T-helper 2 cell (primary cell): Measurements from ENCODE around the gene BRAP.
"Not testable (repeated sequence)": the region's sequence is repeated elsewhere in the genome, so short reads cannot be mapped to it uniquely, and the experiment has no call there.

Experiments
- DNase-seq, 5 experiments: peaks; one replicate each; pipeline versions ENCODE4 v3.0.0 to v3.0.0-alpha.2; 2012 to 2022
- total RNA-seq, 2 donors: gene quantifications; one replicate each; lab custom pipeline; 2026; lab: John Stamatoyannopoulos, UW

The BRAP gene, protein sequence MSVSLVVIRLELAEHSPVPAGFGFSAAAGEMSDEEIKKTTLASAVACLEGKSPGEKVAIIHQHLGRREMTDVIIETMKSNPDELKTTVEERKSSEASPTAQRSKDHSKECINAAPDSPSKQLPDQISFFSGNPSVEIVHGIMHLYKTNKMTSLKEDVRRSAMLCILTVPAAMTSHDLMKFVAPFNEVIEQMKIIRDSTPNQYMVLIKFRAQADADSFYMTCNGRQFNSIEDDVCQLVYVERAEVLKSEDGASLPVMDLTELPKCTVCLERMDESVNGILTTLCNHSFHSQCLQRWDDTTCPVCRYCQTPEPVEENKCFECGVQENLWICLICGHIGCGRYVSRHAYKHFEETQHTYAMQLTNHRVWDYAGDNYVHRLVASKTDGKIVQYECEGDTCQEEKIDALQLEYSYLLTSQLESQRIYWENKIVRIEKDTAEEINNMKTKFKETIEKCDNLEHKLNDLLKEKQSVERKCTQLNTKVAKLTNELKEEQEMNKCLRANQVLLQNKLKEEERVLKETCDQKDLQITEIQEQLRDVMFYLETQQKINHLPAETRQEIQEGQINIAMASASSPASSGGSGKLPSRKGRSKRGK
- total RNA-seq, result 29.3 to 40.7 reads per million in 2 donors

DNA sequence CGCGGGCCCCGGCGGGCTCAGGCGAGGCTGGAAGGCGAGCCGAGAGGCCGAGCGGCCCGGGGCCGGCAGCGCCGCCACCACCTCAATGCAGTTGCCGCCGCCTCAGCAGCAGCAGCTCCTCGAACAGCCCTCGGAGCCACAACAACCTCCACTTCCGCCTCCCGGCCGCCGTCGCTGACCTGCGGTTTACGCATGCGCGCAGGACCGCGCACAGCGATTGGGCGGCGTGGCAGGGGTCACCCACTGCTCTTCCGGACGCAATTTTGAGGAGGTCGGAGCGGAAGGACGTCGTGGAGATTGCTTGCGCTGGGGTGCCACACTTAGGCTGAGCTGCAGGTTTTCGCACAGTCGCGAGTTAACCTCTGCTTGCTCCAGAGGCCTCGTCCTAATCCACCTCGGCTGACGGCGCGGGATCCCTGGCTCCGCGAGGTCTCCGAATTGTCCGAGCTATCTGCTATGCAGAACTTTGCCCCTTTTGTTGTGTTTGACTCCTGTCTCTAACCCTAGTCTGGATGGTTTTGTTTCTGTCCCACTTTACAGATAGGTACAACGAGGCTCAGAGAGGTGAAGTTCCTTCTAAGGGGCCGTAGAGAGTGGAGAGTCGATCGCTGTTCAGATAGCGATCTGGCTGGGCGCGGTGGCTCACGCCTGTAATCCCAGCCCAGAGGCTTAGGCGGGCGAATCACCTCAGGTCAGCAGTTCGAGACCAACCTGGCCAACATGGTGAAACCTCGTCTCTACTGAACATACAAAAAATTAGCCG, at the start of gene BRAP, which contains the start of gene ACAD10:
TSS of gene BRAP (minus strand) at position 146 of the 763 bp plus-strand sequence. CDS start 164 bp downstream, outside the sequence.
TSS of gene ACAD10 (plus strand) at position 243 of the 763 bp plus-strand sequence. CDS start 6,657 bp downstream, outside the sequence.
- DNase-seq, result peak; percentile 80 to 96 (median 88)

DNA sequence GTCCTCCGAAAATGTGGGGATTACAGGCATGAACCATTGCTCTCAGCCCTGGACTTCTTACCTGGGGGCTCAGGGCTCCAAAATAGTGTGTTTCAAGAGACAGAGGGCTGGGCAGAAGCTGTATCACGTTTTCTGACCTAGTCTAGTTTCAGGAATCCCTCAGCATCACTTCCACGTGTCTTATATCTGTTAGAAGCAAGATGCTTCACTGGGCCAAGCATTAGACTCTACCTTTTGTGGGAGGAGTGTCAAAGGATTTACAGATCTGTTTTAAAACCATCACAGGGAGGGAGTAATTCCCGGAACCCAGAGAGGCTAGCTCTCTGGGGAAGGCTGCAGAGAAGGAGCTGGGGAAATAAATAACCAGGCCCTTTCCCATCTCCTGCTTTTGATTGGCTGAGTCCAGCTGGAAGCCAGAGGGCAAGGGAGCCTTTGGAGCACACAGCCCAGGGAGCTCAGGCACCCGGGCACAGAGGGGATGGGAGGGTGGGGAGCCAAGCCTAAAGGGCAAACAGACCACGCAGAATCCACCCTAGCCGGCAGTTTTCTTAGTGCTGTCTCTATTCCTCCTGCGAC, 47.7 kb upstream of the BRAP start:
- no peak for DNase-seq

DNA sequence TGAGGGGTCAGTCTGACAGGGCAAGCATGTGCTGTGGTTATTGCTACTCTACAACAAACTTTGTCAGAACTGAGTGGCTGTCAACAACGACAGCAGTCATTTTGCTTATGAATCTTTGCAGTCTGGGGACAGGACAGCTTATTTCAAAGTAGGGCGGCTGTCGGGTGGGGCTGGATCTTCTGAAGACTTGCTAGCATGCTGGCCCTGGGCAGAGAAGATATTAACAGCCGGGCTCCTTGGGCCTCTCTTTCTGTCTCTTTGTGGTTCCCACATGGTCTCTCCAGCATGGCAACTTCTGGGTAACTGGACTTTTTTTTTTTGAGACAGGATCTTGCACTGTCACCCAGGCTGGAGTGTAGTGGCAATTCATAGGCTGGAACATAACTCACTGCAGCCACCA, 47.0 kb upstream of the BRAP start:
- DNase-seq, result no peak

DNA sequence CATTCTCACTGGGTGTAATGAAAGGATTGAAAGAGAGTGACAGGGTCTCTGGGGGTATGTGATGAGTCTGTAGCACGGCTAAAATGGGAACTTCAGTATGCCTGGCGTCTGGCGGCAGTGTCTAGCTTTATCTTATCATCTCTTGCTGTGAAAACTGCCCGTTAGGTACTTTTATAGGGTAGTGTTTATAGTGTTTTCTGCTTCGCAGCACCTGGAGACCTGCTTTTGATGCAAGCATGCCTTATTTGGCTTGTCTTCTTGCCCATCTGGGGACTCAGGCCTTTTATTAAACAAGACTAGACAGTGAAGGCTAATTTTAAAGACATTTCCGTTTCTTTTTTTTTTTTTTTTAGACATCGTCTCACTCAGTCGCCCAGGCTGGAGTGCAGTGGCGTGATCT, 44.7 kb upstream of the BRAP start:
- DNase-seq, result no peak

DNA sequence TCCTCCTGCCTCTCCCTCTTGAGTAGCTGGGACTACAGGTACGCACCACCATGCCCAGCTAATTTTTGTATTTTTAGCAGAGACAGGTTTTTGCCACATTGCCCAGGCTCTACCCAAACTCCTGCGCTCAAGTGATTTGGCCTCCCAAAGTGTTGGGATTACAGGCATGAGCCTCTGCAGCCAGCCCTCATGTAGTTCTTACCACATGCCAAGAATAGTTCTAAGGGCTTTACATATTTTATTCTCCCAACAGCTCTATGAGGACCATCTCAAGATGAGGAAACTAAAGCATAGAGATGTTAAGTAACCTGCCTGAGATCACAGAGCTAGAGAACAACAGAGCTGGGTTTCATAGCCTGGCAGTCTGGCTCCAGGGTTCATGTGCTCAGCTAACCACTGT, 43.0 kb upstream of the BRAP start:
- no peak for DNase-seq

DNA sequence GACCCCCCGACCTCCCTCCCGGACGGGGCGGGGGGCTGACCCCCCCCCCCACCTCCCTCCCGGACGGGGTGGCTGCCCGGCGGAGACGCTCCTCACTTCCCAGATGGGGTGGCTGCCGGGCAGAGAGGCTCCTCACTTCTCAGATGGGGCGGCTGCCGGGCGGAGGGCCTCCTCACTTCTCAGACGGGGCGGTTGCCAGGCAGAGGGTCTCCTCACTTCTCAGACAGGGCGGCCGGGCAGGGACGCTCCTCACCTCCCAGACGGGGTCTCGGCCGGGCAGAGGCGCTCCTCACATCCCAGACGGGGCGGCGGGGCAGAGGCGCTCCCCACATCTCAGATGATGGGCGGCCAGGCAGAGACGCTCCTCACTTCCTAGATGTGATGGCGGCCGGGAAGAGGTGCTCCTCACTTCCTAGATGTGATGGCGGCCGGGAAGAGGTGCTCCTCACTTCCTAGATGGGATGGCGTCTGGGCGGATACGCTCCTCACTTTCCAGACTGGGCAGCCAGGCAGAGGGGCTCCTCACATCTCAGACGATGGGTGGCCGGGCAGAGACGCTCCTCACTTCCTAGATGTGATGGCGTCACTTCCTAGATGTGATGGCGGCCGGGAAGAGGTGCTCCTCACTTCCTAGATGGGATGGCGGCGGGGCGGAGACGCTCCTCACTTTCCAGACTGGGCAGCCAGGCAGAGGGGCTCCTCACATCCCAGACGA, 38.0 kb upstream of the BRAP start:
- not testable (repeated sequence) for DNase-seq

DNA sequence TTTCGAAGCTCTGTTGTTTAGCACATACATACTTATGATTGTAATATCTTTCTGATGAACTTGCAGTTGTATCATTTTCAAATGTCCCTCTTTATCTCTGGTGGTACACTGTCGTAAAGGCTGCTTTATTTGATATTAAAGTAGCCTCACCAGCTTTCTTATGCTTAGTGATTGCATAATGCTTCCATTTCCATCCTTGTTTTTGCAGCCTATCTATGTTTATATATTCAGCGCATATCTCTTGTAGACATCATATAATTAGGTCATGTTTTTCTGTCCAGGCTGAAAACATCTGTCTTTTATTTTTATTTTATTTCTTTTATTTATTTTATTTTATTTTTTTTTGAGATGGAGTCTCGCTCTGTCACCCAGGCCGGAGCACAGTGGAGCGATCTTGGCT, 34.7 kb upstream of the BRAP start:
- no peak for DNase-seq

DNA sequence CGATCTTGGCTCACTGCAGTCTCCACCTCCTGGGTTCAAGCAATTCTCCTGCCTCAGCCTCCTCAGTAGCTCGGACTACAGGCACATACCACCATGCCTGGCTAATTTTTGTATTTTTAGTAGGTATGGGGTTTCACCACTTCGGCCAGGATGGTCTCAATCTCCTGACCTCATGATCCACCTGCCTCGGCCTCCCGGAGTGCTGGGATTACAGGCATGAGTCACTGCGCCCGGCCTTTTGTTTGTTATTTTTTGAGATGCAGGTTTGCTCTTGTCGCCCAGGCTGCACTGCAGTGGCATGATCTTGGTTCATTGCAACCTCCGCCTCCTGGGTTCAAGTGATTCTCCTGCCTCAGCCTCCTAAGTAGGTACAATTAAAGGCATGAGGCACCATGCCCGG, 33.6 kb upstream of the BRAP start:
- DNase-seq, result not testable (repeated sequence)

DNA sequence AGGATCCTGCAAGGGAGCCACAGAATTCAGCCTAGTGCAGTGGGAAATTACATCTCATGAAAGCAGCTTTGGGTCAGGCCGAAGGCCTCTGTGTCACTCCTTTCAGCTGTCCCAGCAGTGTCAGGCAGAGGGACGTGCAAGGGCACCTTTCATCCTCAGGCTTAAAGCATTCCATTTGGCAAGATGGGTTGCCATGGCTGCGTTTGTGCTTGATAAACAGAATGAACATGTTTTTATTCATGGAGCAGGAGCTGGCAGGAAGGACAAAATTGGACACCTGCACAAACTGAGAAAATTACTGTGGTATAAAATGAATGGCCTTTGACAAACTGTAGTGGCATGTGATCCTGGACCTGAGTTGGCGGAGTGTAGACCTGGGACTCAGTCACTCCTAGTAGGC, 29.5 kb upstream of the BRAP start:
- DNase-seq, result no peak

DNA sequence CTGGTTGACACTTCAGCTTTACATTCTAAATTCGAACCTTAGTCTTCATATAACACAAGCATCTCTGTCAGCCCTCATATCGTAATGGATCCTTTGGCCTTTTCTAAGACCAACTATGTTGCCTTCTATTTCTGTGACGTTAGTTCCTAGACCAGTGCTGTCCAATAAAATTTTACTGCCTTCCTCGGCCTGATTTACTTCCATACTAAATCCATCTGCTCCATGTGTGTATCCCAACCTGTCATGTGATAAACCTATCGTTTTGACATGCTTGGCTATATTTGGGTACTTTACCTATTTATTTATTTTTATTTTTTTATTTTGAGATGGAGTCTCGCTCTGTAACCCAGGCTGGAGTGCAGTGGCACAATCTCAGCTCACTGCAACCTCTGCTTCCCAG, 20.4 kb upstream of the BRAP start:
- no peak for DNase-seq

DNA sequence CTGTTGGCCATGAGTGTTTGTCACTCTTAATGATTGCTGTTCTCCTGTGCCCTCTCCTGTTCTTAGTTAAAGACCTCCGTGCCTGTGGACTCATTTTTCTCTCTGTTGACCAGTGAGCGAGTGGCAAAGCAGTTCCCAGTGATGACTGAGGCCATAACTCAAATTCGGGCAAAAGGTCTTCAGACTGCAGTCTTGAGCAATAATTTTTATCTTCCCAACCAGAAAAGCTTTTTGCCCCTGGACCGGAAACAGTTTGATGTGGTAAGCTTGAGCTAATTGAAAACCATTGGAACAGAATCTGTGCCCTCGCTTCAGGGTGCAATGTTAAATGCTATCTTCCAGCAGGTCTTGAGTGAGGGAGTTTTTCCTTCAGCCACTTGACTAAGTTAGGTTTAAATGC, 19.9 kb upstream of the BRAP start:
- DNase-seq, result no peak

DNA sequence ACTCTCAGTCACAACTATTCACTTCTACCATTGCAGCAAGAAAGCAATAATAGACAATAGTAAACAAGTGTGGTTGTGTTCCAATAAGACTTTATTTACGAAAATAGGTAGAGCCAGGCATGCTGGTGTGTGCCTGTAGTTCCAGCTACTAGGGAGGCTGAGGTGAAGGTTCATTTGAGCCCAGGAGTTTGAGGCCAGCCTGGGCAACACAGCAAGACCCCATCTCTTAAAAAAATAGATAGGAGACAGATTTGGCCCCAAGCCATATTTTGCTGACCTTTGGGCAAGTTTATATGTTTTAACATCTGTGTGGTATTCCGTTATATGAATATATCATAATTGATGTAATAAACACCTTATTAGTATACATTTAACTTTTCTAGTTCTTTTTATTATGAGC, 14.2 kb upstream of the BRAP start:
- DNase-seq, result no peak

DNA sequence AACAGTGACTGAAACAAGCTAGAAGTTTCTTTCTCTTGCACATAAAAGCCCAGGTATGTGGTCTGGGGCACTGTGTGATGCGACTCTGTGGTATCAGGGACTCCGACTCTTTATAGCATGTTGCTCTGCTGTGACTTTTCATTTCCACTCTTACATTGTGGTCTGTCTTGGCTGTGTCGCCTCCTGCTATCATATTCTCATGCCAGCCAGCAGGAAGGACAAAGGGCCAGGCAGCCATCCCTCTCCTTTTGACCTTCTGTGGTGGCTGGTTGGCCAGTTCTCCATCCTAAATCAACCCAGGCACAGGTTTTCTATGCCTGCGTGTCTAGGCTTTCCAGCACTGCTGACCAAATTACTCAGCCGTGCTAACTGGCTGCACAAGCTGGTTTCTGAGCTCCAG, 8.1 kb upstream of the BRAP start:
- no peak for DNase-seq

DNA sequence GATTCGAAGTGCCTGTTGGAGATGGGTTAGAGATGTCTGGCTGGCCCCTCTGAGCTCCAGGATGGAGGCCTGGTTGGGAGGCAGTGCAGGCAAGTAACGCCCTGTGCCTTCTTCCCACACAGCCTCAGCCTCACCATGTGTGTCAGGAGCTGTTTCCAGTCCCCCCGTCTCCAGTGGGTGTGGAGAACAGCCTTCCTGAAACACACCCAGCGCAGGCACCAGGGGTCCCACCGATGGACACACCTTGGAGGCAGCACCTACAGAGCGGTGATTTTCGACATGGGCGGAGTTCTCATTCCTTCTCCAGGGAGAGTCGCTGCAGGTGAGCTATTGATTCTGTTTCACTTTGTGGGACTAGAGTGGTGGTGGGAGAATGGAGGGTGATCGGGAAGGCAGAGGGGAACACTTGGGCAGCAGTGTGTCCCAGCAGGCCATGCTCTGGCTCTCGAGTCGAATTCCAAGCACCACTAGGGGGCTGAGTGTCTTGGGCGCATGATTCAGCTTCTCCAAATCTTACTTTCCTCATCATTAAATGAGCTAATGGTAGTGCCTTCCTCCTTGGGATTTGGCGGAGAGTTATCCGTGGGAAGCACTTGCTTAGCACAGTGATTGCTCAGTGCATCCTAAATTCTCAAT, 6.9 kb upstream of the BRAP start:
- no peak for DNase-seq

DNA sequence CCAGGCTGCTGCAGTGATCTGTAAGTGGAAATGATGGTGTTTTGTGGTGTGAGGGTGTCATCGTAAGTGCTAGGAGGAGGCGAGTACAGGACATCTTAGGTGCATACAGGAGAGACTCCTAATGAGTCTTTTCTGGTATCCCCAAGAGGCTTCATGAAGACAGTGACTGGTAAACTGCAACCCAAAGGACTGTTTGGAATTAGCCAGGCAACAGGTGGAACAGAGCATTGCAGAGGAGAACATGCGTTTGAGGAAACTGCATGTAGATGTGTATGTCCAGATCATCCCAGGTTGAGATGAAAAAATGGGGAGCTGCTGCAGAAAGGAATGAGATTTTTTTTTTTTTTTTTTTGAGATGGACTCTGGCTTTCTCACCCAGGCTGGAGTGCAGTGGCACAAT, 5.5 kb upstream of the BRAP start:
- no peak for DNase-seq

DNA sequence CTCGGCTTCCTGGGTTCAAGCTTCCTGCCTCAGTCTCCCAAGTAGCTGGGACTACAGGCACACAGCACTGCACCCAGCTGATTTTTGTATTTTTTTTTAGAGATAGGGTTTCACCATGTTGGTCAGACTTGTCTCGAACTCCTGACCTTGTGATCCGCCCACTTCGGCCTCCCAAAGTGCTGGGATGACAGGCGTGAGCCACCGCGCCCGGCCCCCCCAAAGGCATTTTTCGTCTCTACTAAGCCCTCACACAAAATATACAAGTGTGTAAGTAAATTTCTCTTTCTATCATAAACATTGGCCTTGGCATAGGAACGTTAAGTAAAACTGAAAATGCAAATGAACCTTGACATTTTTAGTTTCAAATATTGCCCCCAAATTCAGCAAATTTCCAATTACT, 2.2 kb upstream of the BRAP start:
- DNase-seq, result no peak

DNA sequence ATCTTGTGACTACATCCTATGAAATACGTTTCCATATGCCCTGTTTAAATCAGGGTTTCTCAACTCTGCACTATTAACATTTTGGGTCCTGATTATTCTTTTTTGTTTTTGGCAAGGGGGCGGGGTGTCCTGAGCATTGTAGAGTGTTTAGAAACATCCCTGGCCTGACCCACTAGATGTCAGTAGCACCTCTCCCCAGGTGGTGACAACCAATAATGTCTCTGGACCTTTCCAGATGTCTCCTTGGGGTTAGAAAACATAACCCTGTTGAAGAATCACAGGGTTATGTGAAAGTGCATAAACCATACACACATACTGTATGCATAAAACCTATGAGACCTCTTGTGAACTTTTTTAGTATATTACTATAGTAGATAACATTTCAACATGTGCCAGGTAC, 1.5 kb upstream of the BRAP start:
- DNase-seq, result peak in 1 of 5 experiments; percentile 51

DNA sequence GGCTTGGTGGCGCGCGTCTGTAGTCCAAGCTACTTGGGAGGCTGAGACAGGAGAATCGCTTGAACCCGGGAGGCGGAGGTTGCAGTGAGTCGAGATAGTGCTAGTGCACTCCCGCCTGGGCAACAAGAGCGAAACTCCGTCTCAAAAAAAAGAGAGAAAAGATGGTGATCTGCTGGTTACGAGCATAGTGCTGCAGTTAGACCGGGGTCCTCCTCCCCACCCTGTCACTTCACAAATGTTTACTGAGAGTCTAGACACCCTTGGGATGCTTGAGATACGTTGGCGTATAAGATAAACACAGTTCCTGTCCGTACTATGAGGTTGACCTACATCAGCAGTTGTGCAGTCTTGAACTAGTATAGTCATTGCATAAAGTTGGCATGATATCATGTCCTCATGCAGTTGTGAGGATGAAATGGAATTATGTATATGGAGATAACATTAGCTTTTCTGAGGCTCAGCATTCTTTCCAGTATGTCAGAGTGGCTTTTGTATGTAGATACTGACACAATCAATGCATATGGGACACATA, 884 bp upstream of the BRAP start:
- DNase-seq, result peak in 1 of 5 experiments; percentile 11

DNA sequence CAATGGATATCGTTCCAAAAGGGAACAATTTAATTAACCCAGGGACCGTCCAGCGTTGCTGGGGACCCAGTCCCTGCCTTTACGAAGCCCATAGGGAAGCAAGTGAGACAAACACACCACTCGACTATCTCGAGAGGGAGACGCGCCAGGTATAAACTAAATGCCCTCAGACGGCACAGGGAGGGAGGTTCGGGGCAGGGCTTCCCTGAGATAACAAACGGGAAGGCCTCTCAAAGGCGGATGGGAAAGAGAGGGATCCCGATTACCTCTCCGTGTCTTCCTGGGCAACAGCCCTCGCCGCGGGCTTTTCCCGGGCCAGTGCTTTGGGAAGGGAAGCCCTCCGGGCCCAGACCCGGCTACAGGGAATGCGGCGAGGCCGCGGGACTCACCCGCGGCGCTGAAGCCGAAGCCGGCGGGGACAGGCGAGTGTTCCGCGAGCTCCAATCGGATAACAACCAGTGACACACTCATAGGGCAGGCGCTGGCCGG, 390 bp downstream of the BRAP start:
- peak in 1 of 5 experiments; percentile 1 for DNase-seq

DNA sequence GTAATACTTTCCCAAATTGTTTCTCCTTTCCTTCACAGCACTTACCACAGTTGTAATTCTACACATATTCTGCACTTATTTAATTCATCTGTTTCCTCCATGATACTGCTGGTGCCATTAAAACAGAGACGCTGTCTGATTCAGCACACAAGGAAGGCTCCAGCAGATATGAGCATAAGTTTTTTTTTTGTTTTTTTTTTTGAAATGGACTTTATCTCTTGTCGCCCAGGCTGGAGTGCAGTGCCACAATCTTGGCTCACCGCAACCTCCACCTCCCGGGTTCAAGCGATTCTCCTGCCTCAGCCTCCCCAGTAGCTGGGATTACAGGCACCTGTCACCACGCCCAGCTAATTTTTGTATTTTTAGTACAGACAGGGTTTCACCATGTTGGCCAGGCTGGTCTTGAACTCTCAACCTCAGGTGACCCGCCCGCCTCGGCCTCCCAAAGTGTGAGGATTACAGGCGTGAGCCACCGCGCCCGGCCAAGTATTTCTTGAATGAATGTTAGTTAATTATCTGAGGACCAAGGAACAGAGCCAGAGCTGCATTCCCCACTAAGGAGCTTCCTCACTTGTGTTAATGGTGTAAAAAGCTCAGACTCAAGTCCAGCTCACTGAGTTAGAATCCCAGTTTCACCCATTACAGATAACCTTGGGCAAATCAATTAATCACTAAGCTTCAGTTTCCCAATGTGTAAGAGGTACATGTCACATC, 1.1 kb downstream of the BRAP start:
- not testable (repeated sequence) for DNase-seq

DNA sequence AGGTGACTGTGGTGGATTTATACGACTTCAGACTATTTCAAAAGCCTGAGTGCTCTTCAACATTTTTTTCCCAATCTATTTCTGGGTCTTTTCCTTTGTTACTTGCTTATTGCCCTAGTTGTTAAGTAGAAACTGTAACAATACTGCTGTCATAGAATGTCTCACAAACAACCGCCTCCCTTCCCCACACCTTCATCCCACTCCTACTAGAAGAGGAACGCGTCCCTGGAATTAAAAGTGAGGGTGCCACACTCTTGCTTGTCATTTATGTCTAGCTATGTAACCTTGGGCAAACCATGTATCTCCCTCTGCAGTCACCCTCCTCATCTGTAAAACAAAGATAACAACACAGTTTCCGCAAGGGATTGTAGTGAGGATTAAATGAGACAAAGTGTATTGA, 8.6 kb downstream of the BRAP start:
- no peak for DNase-seq
